ENCODE measurements around the gene PCP2. TPM values are rescaled to one million over a fixed set of nuclear protein-coding genes. Genes with fewer than 3 reads are reported as not detected.

PCP2 gene
- total RNA-seq, 1 donor = not detected

DNA sequence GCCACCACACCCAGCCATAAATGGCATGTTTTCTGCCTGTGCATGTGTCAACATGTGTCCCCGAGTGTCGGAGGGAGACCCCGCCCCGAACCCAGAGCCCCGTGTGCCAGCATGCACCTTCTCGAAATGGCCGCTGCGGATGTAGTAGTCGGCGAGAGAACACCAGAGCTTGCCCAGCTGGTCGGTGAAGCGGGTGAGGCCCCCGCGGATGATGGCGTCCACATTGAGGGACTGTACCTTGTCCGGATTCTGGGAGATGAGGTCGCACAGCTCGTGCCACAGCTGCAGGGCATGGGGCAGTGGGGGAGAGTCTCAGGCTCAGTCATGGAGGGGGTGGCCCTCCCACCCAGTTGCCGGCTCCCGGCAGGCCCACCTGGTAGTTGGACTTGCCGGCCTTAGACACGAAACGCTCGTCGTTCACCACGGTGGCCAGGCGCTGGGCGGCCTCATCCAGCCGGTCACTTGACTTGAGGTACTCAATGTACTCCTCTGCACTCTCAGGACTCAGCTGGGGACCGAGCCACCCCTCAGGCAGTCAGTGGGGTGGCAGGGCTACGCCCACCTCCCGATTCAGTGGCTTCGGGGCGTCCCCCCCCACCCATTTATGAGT is 7.7 kb downstream of the PCP2 start:
- no peak overlapping the region for H3K27ac ChIP-seq (ENCODE audit: low read depth, low read length)
- no peaks in the 10 kb centered on the region for H3K9me3 ChIP-seq (ENCODE audit: low read depth, low read length)
- peaks cover 19% of the 10 kb centered on the region for H3K36me3 ChIP-seq (ENCODE audit: insufficient read depth, low read length)
- no peak overlapping the region for H2AFZ ChIP-seq (ENCODE audit: low read length)
- no peak overlapping the region for H3K4me2 ChIP-seq (ENCODE audit: insufficient read depth, low read length)
- H3K27me3 ChIP-seq (ENCODE audit: insufficient read depth, low read length) = no peaks in the 10 kb centered on the region
- TF ChIP-seq, protein P1, sequence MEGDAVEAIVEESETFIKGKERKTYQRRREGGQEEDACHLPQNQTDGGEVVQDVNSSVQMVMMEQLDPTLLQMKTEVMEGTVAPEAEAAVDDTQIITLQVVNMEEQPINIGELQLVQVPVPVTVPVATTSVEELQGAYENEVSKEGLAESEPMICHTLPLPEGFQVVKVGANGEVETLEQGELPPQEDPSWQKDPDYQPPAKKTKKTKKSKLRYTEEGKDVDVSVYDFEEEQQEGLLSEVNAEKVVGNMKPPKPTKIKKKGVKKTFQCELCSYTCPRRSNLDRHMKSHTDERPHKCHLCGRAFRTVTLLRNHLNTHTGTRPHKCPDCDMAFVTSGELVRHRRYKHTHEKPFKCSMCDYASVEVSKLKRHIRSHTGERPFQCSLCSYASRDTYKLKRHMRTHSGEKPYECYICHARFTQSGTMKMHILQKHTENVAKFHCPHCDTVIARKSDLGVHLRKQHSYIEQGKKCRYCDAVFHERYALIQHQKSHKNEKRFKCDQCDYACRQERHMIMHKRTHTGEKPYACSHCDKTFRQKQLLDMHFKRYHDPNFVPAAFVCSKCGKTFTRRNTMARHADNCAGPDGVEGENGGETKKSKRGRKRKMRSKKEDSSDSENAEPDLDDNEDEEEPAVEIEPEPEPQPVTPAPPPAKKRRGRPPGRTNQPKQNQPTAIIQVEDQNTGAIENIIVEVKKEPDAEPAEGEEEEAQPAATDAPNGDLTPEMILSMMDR (IDR thresholded peaks at IDR 0.05; ENCODE audit: extremely low read depth, low read depth, low read length) = no peak
- no peak for DNase-seq (ENCODE audit: insufficient read length, low spot score, missing footprints)
- peaks cover 58% of the 10 kb centered on the region for H3K79me2 ChIP-seq (ENCODE audit: insufficient read depth, low read length)
- H3K4me3 ChIP-seq (ENCODE audit: insufficient read depth, low read length) = no peak overlapping the region
- peaks cover 16% of the 10 kb centered on the region for H3K4me1 ChIP-seq (ENCODE audit: insufficient read depth, low read length)
- H4K20me1 ChIP-seq (ENCODE audit: insufficient read depth, low read length) = peaks cover 10% of the 10 kb centered on the region

DNA sequence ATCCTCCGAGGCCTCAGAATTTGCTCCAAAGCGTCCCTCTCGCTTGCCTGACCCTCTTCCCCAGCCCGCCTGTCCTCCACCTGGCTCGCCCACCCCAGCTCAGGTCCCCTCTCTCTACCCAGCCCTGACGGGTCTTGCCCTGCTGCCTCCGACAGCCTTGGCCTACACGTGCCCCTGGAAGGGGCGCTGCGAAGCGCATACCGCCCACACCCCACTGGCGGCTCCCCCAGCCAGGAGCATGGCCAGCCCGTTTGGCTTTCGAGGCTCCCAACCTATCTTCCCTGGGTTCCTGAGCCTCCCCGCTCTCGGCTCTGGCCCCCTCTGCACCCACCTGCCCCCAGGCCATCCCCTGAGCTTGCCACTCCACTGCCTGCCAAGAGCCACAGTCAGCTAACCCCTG is 8.7 kb downstream of the PCP2 start:
- H3K9me3 ChIP-seq (ENCODE audit: low read depth, low read length) = no peaks in the 10 kb centered on the region
- H3K4me2 ChIP-seq (ENCODE audit: insufficient read depth, low read length) = no peak overlapping the region
- H3K27ac ChIP-seq (ENCODE audit: low read depth, low read length) = no peak overlapping the region
- peaks cover 9% of the 10 kb centered on the region for H3K4me1 ChIP-seq (ENCODE audit: insufficient read depth, low read length)
- H3K36me3 ChIP-seq (ENCODE audit: insufficient read depth, low read length) = peaks cover 19% of the 10 kb centered on the region
- H3K4me3 ChIP-seq (ENCODE audit: insufficient read depth, low read length) = no peak overlapping the region
- H3K79me2 ChIP-seq (ENCODE audit: insufficient read depth, low read length) = peaks cover 48% of the 10 kb centered on the region
- no peaks in the 10 kb centered on the region for H3K27me3 ChIP-seq (ENCODE audit: insufficient read depth, low read length)
- TF ChIP-seq, protein P1 (IDR thresholded peaks at IDR 0.05; ENCODE audit: extremely low read depth, low read depth, low read length) = no peak
- H4K20me1 ChIP-seq (ENCODE audit: insufficient read depth, low read length) = peaks cover 10% of the 10 kb centered on the region
- no peak for DNase-seq (ENCODE audit: insufficient read length, low spot score, missing footprints)
- H2AFZ ChIP-seq (ENCODE audit: low read length) = no peak overlapping the region

DNA sequence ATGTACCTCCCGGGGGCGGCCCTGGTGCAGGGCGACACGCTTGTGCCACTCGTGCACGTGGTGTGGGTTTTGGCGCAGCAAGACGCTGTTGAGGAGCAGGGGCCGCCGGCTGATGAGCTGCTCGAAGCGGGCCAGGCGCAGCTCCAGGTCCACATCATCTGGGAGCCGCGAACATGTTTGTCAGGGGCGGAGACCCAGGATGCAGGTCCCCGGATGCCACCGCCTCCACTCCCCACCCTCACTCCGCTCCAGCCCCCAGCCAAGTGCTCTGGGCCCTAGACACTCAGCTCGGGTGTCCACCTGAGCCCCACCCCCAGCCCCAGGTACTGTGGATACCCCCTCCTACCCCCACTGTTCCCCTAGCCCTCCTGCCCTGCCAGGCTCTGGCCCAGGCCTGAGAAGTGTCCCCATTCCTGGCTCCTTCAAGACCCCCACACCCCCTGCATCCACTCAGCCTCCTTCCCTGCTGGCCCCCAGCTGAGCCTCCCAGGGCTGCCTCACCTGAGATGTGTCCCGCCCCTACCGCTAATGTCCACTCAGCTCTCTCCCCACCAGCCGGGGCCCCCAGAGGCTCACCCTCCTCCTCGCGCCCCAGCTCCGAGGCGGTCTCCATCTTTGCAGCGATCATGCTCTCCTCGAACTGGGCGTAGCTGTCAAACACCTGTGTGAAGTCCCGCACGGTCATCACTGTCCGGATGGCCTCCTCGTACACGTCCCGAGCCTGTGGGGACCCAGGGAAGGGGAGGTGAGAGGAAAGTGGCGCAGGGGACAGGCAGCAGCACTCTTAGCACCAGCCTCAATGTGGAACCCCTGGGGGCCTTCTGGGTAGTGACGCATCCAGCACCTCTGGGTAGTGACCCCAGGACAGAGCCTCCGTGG is 9.6 kb downstream of the PCP2 start:
- TF ChIP-seq, protein P1 (IDR thresholded peaks at IDR 0.05; ENCODE audit: extremely low read depth, low read depth, low read length) = no peak
- no peaks in the 10 kb centered on the region for H3K27me3 ChIP-seq (ENCODE audit: insufficient read depth, low read length)
- no peak overlapping the region for H2AFZ ChIP-seq (ENCODE audit: low read length)
- H3K36me3 ChIP-seq (ENCODE audit: insufficient read depth, low read length) = peaks cover 19% of the 10 kb centered on the region
- no peak overlapping the region for H3K4me2 ChIP-seq (ENCODE audit: insufficient read depth, low read length)
- H3K79me2 ChIP-seq (ENCODE audit: insufficient read depth, low read length) = peaks cover 41% of the 10 kb centered on the region
- H3K4me3 ChIP-seq (ENCODE audit: insufficient read depth, low read length) = no peak overlapping the region
- peaks cover 10% of the 10 kb centered on the region for H4K20me1 ChIP-seq (ENCODE audit: insufficient read depth, low read length)
- no peak for DNase-seq (ENCODE audit: insufficient read length, low spot score, missing footprints)
- H3K27ac ChIP-seq (ENCODE audit: low read depth, low read length) = no peak overlapping the region
- peaks cover 9% of the 10 kb centered on the region for H3K4me1 ChIP-seq (ENCODE audit: insufficient read depth, low read length)
- no peaks in the 10 kb centered on the region for H3K9me3 ChIP-seq (ENCODE audit: low read depth, low read length)

Measured in osteoblast (primary cell).